ENCODE results near the gene ATG16L1.

ATG16L1 gene

DNA sequence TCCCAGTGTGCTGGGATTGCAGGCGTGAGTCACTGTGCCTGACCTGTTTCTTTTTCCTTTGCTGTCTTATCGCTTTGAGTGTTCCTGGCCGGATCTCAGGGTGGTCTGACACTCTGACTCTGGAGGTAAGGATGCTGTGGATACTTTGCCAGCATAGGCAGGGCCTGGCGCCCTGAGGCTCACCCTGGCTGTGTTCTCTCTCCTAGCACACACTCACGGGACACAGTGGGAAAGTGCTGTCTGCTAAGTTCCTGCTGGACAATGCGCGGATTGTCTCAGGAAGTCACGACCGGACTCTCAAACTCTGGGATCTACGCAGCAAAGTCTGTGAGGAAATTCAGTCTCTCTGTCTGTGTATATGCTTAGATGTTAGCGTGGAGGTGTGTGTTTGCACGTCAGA, 38.2 kb downstream of the ATG16L1 start:
- peaks cover 9 to 98% of the 10 kb centered on the region in 2 experiments; a peak in 2 of 3 replicates for H3K36me3 ChIP-seq (ENCODE audit: control insufficient read depth in 2 of 2, insufficient read depth in 1 of 2, low read length in 2 of 2)
- CTCF ChIA-PET, result no interaction called here
- POLR2A ChIA-PET, result no interaction called here

More for the DNA sequence above, 38.2 kb downstream of the ATG16L1 start:
- Histone ChIP-seq H3K9me3 (ENCODE audit: control insufficient read depth, insufficient read depth, low read depth, low read length) (no peaks in the 10 kb centered on the region), H3K4me1 (ENCODE audit: control insufficient read depth, insufficient read depth, low read length) (no peaks in the 10 kb centered on the region), H3K4me3 (ENCODE audit: low read depth, low read length) (no peak overlapping the region), H3K27ac (ENCODE audit: extremely low read depth, low read depth, low read length) (no peak overlapping the region)
- TF ChIP-seq ZNF658 (tag by site-specific recombination; IDR thresholded peaks at IDR 0.05) (no peak), EGR2 (tag by site-specific recombination; IDR thresholded peaks at IDR 0.05; ENCODE audit: low read depth) (no peak), ZNF132 (tag by site-specific recombination; IDR thresholded peaks at IDR 0.05; ENCODE audit: borderline replicate concordance) (no peak), ZNF621 (tag by site-specific recombination; IDR thresholded peaks at IDR 0.05) (no peak), ZFP69B (tag by site-specific recombination; IDR thresholded peaks at IDR 0.05) (no peak), ZNF324 (tag by site-specific recombination; IDR thresholded peaks at IDR 0.05) (no peak), ZNF24 (tag by site-specific recombination; IDR thresholded peaks at IDR 0.05) (no peak), HOXD13 (CRISPR knock-in tag; IDR thresholded peaks at IDR 0.05; ENCODE audit: borderline replicate concordance) (no peak), ZNF121 (tag by site-specific recombination; IDR thresholded peaks at IDR 0.05) (no peak), ZNF701 (tag by site-specific recombination; IDR thresholded peaks at IDR 0.05) (no peak), ZNF391 (tag by site-specific recombination; IDR thresholded peaks at IDR 0.05; ENCODE audit: borderline replicate concordance, low read depth) (no peak), ZNF629 (tag by site-specific recombination; IDR thresholded peaks at IDR 0.05) (no peak), ZEB2 (tag by site-specific recombination; IDR thresholded peaks at IDR 0.05) (no peak), ZFHX2 (tag by site-specific recombination; conservative IDR thresholded peaks at IDR 0.05) (no peak), ZNF114 (tag by site-specific recombination; IDR thresholded peaks at IDR 0.05) (no peak)
- TF ChIP-seq, protein P1, sequence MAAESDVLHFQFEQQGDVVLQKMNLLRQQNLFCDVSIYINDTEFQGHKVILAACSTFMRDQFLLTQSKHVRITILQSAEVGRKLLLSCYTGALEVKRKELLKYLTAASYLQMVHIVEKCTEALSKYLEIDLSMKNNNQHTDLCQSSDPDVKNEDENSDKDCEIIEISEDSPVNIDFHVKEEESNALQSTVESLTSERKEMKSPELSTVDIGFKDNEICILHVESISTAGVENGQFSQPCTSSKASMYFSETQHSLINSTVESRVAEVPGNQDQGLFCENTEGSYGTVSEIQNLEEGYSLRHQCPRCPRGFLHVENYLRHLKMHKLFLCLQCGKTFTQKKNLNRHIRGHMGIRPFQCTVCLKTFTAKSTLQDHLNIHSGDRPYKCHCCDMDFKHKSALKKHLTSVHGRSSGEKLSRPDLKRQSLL (tag by site-specific recombination; IDR thresholded peaks at IDR 0.05), result no peak
- TF ChIP-seq, protein P2, sequence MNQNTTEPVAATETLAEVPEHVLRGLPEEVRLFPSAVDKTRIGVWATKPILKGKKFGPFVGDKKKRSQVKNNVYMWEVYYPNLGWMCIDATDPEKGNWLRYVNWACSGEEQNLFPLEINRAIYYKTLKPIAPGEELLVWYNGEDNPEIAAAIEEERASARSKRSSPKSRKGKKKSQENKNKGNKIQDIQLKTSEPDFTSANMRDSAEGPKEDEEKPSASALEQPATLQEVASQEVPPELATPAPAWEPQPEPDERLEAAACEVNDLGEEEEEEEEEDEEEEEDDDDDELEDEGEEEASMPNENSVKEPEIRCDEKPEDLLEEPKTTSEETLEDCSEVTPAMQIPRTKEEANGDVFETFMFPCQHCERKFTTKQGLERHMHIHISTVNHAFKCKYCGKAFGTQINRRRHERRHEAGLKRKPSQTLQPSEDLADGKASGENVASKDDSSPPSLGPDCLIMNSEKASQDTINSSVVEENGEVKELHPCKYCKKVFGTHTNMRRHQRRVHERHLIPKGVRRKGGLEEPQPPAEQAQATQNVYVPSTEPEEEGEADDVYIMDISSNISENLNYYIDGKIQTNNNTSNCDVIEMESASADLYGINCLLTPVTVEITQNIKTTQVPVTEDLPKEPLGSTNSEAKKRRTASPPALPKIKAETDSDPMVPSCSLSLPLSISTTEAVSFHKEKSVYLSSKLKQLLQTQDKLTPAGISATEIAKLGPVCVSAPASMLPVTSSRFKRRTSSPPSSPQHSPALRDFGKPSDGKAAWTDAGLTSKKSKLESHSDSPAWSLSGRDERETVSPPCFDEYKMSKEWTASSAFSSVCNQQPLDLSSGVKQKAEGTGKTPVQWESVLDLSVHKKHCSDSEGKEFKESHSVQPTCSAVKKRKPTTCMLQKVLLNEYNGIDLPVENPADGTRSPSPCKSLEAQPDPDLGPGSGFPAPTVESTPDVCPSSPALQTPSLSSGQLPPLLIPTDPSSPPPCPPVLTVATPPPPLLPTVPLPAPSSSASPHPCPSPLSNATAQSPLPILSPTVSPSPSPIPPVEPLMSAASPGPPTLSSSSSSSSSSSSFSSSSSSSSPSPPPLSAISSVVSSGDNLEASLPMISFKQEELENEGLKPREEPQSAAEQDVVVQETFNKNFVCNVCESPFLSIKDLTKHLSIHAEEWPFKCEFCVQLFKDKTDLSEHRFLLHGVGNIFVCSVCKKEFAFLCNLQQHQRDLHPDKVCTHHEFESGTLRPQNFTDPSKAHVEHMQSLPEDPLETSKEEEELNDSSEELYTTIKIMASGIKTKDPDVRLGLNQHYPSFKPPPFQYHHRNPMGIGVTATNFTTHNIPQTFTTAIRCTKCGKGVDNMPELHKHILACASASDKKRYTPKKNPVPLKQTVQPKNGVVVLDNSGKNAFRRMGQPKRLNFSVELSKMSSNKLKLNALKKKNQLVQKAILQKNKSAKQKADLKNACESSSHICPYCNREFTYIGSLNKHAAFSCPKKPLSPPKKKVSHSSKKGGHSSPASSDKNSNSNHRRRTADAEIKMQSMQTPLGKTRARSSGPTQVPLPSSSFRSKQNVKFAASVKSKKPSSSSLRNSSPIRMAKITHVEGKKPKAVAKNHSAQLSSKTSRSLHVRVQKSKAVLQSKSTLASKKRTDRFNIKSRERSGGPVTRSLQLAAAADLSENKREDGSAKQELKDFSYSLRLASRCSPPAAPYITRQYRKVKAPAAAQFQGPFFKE (tag by site-specific recombination; IDR thresholded peaks at IDR 0.05; ENCODE audit: borderline replicate concordance), result no peak
- TF ChIP-seq, protein P3, sequence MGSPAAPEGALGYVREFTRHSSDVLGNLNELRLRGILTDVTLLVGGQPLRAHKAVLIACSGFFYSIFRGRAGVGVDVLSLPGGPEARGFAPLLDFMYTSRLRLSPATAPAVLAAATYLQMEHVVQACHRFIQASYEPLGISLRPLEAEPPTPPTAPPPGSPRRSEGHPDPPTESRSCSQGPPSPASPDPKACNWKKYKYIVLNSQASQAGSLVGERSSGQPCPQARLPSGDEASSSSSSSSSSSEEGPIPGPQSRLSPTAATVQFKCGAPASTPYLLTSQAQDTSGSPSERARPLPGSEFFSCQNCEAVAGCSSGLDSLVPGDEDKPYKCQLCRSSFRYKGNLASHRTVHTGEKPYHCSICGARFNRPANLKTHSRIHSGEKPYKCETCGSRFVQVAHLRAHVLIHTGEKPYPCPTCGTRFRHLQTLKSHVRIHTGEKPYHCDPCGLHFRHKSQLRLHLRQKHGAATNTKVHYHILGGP (tag by site-specific recombination; IDR thresholded peaks at IDR 0.05), result no peak
- TF ChIP-seq, protein P4, sequence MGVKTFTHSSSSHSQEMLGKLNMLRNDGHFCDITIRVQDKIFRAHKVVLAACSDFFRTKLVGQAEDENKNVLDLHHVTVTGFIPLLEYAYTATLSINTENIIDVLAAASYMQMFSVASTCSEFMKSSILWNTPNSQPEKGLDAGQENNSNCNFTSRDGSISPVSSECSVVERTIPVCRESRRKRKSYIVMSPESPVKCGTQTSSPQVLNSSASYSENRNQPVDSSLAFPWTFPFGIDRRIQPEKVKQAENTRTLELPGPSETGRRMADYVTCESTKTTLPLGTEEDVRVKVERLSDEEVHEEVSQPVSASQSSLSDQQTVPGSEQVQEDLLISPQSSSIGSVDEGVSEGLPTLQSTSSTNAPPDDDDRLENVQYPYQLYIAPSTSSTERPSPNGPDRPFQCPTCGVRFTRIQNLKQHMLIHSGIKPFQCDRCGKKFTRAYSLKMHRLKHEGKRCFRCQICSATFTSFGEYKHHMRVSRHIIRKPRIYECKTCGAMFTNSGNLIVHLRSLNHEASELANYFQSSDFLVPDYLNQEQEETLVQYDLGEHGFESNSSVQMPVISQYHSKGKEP (tag by site-specific recombination; IDR thresholded peaks at IDR 0.05), result no peak

All from HEK293 (cell line).